Measurements from ENCODE around the gene DLG1. TPM values are rescaled to one million over a fixed set of nuclear protein-coding genes. Genes with fewer than 3 reads are reported as not detected.

The DLG1 gene
- total and polyA plus RNA-seq, 2 experiments from 2014 or later: 27.6 to 98.0 TPM

GRCh38 chr3:197139586-197139985 is 158.8 kb downstream of the DLG1 start:
- Mint-ChIP-seq H3K4me1 (no peaks in the 10 kb centered on the region), H3K4me3 (no peak overlapping the region), H3K27ac (no peak overlapping the region), H3K36me3 (ENCODE audit: low read depth) (peaks cover 31% of the 10 kb centered on the region), H3K27me3 (ENCODE audit: insufficient read depth, low read depth, poor library complexity) (no peaks in the 10 kb centered on the region), H3K9me3 (no peaks in the 10 kb centered on the region)
- Histone ChIP-seq H3K27ac (ENCODE audit: low read depth) (no peak overlapping the region), H3K4me3 (no peak overlapping the region), H3K4me2 (no peak overlapping the region), H3K27me3 (ENCODE audit: insufficient read depth) (no peaks in the 10 kb centered on the region), H2AFZ (no peak overlapping the region), H3F3A (replicated peaks; ENCODE audit: low read depth) (no peaks in the 10 kb centered on the region), H3K9me2 (ENCODE audit: insufficient read depth) (no peaks in the 10 kb centered on the region), H3K36me3 (ENCODE audit: insufficient read depth) (peaks cover 22% of the 10 kb centered on the region), H4K20me1 (replicated peaks; ENCODE audit: insufficient read depth) (no peaks in the 10 kb centered on the region; the same call in 1 of the 2 replicates), H3K4me1 (ENCODE audit: insufficient read depth) (no peaks in the 10 kb centered on the region), H3K79me2 (replicated peaks; ENCODE audit: insufficient read depth) (no peaks in the 10 kb centered on the region)
- TF ChIP-seq ETS1 (IDR thresholded peaks at IDR 0.05): no peak
- TF ChIP-seq EZH2 (IDR thresholded peaks at IDR 0.05; ENCODE audit: low read depth, unreplicated experiment): no peak
- TF ChIP-seq CTCF (conservative IDR thresholded peaks at IDR 0.05; ENCODE audit: low read depth in 2 of 2): no peak
- no peak for TF ChIP-seq CREB1 (CRISPR knock-in tag; IDR thresholded peaks at IDR 0.05; ENCODE audit: low read depth)
- no peak for TF ChIP-seq ZNF331 (CRISPR knock-in tag; IDR thresholded peaks at IDR 0.05; ENCODE audit: low read depth)
- TF ChIP-seq JUNB (IDR thresholded peaks at IDR 0.05; ENCODE audit: unreplicated experiment): no peak
- no peak for TF ChIP-seq EZH2phosphoT487 (IDR thresholded peaks at IDR 0.05; ENCODE audit: unreplicated experiment)
- TF ChIP-seq NANOG (IDR thresholded peaks at IDR 0.05; ENCODE audit: borderline replicate concordance): no peak
- no peak for TF ChIP-seq REST (IDR thresholded peaks at IDR 0.05; ENCODE audit: unreplicated experiment)
- no peak for TF ChIP-seq ZNF114 (CRISPR knock-in tag; IDR thresholded peaks at IDR 0.05)
- no peak for TF ChIP-seq STAT1 (IDR thresholded peaks at IDR 0.05; ENCODE audit: unreplicated experiment)
- no peak for TF ChIP-seq POLR2AphosphoS5 (IDR thresholded peaks at IDR 0.05; ENCODE audit: low read depth)
- TF ChIP-seq ZNF462 (CRISPR knock-in tag; IDR thresholded peaks at IDR 0.05): no peak
- ATAC-seq: no peak
- no peak for DNase-seq (ENCODE audit: low spot score)
